H1 (cell line): ENCODE results near the gene TTC28. TPM values are rescaled to one million over a fixed set of nuclear protein-coding genes. Genes with fewer than 3 reads are reported as not detected.

Experiments used
- CREB1 ChIP-seq: IDR thresholded peaks from 2 replicates; pipeline ENCODE4 v1.6.1; 2012; ENCODE audit warnings: inconsistent platforms
- GTF2F1 ChIP-seq: IDR thresholded peaks from 2 replicates; pipeline ENCODE4 v1.6.1; 2012; ENCODE audit warnings: low read depth, low read length, improper control_type of control experiment, borderline replicate concordance
- polyA plus RNA-seq, 7 experiments: library from polyadenylated mRNA; depleted of rRNA in 3 of 7; stranded (reverse) in 5 of 7; unstranded in 2 of 7; fragments of >200 nt in 5 of 7; fragments of 200-250 nt in 2 of 7; gene quantifications; 1 replicate in 5 of 7; 2 replicates in 1 of 7; 4 replicates in 1 of 7; pipeline versions ENCODE4 v1.2.1 to v1.2.3, GENCODE V29; 2011 to 2013; ENCODE audit warnings: missing spikeins in 2 of 7, mixed read lengths in 2 of 7
- total RNA-seq: library from RNA; stranded (reverse); fragmentation: NEBNext Ultra II Directional; extraction: Animal tissue kit (Norgen Biotek cat#: 25700); gene quantifications from 2 replicates; pipeline ENCODE4 v1.2.1, GENCODE V29; 2021

The TTC28 gene
- total and polyA plus RNA-seq, 2 of the 8 experiments (the other 6 are each of a cell fraction or from before 2014, with no cell fraction given), result 2.6 to 12.6 TPM

- TF ChIP-seq GTF2F1 (no peak), CREB1 (no peak)
- TF ChIP-seq, all 59 proteins: peak for 0
Observed at GRCh38 chr22:28252539-28252938, 427.1 kb downstream of the TTC28 start (continued).
